NOMO-1 treated with dmso at 0.1 percent for 144 hours (cell line): ENCODE results near the gene CHPF2.

ENCODE experiments used
- DNase-seq: peaks from one replicate; lab custom pipeline; 2025; ENCODE audit not compliant: unreplicated experiment; lab: John Stamatoyannopoulos, UW

Gene CHPF2

GRCh38 chr7:151245360-151246101 lies 13.2 kb downstream of the CHPF2 start:
- no peak for DNase-seq

GRCh38 chr7:151246102-151246850 lies 14.0 kb downstream of the CHPF2 start:
- no peak for DNase-seq

GRCh38 chr7:151246851-151247580 lies 14.7 kb downstream of the CHPF2 start:
- no peak for DNase-seq

- DNase-seq: no peak
These were observed 15.5 kb downstream of the CHPF2 start for GRCh38 chr7:151247611-151248345.

GRCh38 chr7:151248346-151249033 lies 16.2 kb downstream of the CHPF2 start, which contains the start of gene SMARCD3:
SMARCD3 (minus strand) TSS chr7:151248694; CDS start chr7:151248562, 132 bp downstream.
- DNase-seq: no peak

DNA sequence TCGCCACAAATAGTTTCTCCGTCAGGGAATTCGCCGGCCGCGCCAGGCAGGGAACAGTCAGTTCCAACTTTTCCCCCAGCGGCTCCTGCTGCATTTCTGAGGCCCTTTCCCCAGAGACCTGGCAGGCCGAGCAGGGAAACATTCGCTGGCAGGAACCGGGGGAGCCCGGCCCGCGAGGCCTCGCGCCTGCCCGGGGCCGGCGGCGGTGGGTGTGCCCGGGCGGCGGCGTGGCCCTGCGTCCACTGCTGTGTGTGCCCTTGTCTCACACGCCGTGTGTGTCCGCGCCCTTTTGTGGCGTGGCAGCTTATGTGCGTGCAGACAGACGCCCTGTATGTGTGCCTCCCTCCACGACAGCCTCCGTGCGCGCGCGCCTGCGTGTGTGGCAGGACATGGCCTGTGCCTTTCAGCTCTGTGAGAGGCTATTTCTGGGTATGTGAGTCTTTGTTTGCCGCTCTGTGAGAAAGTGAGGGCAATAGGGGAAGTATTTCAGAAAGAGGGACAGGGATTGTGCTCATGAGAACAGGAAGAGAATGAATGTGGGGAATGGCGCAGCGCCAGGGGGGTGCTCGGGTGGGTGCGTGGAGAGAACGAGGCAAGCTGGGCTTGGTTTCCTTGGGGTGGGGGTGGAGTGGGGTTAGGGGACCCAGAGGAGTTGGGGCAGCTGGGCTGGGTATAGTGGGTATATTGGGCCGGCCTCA lies 16.9 kb downstream of the CHPF2 start:
- no peak for DNase-seq

- no peak for DNase-seq
These were observed 17.4 kb downstream of the CHPF2 start for GRCh38 chr7:151249732-151250072.

DNA sequence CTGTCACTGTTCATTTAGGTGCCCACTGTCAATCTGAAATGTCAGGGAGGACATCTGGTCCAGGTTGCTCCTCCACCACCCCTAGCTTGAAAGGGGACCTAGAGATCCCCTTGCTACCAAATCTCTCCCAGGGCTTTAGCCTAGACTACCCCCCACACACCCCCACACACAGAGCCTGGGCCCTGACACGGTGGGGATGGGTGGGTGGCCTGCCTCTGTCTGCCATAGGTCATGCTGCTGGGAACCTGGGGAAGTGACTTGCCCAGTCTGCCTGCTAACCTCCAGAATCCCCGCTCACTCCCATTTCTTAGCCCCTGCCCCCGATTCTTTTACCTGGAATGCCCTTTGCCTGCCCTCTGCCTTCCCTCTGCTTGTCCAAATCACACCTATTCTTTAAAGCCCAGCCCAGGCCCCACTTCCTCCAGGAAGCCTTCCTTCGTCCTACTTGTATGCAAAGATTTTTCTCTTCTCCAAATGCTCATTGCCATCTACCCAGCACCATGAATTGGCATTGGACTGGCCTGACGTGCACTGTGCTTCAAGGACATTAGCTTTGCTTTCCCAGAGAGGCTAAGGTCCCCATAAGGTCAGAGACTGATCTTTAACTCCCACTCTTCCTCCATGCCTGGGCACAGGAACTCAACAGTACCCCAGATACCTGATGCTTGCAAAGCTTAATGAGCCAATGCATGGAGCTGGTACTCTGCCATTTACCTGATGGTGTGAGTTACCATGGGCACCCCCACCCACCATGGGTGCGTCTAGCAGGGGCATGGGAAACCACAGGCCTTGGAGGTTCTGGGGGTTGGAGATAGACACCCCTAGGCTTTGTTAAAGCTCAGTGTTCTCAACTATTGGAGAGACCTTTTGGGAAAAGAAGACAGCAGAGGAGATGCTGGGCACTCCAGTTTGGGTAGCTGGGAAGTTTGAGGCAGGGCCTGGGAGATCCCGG lies 18.2 kb downstream of the CHPF2 start:
- DNase-seq: no peak

DNA sequence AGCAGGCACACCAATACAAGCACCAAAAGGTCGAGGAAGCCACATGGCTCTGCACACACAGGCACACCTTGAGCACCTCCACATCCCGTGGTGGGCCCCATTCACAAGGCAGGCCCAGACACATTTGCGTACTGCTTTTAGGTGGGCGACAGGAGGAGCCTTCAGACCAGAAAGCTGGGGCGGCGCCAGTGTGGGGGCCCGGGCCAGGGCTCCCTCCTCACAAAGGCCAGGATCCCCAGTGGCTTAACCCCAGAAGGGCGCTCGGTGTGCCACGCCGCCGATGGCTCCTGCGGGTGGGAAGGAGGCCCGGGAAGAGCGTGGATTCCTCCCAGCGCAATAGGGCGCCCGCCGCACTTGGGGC lies 19.0 kb downstream of the CHPF2 start:
- no peak for DNase-seq

- DNase-seq: no peak
These were observed 19.6 kb downstream of the CHPF2 start for GRCh38 chr7:151251689-151252560.

GRCh38 chr7:151252561-151252835 lies 20.2 kb downstream of the CHPF2 start:
- DNase-seq: no peak

GRCh38 chr7:151252961-151253711 lies 20.9 kb downstream of the CHPF2 start:
- DNase-seq: no peak

- DNase-seq: no peak
These were observed 22.0 kb downstream of the CHPF2 start for GRCh38 chr7:151254316-151254715.

DNA sequence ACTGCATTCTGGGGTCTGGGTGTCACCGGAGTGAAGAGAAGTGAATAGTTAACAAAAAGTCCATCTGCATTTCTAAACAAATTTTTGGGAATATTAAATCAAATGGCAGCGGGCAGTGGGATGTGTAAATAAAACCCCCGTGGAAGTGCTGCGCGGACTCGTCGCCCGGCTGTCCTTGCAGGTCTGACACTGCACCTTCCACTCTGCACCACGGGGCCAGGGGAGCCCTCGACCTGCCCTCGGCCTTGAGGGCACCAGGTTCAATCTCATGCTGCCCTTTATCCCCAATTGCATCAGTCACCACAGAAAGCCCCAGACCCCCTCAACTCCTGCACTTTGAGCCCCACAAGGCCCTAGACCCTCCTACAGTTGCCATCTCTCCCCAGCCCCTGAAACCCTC lies 22.6 kb downstream of the CHPF2 start:
- DNase-seq: no peak

- no peak for DNase-seq
These were observed 23.1 kb downstream of the CHPF2 start for GRCh38 chr7:151255390-151255789.

DNA sequence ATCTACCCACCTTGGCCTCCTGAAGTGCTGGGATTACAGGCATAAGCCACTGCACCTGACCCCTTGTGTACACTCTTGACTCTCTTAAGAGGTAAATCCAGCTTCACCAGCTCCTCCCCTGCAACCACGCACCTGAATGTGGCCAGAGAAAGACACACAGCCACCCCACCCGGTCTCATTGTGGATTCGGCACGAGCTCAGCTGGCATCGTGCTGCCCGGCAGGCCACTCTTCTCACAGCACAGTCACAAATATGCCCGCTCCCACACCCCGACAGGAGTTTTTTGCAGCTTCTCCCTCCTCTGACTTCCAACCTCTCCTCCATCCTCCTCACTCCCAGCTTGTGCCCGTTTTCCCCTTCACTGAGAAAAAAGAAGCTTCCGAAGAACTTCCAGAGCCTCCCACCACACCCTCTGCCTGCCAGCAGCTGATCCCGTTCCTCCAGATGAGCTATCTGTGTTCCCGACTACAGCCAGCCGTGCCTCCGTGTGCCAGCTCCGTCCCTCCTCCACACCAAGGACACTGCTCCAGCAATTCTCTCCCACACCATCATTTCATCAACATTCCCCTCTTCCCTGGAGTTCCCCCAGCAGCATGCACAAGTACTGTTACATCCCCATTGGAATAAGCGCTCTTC lies 24.2 kb downstream of the CHPF2 start:
- no peak for DNase-seq

- no peak for DNase-seq
These were observed 25.7 kb downstream of the CHPF2 start for GRCh38 chr7:151257990-151258389.
